Mucosa of descending colon (tissue), 3 donors: Measurements from ENCODE around the gene ST3GAL4. TPM values are rescaled to one million over a fixed set of nuclear protein-coding genes. Genes with fewer than 3 reads are reported as not detected.

Experiments
- ATAC-seq: fragments of 200-7000 bp; cut with Tn5 transposase; one replicate; pipeline ENCODE4 v1.9.1; 2020; ENCODE audit warnings: mild to moderate bottlenecking, moderate library complexity
- DNase-seq, 3 donors: peaks; one replicate each; pipeline ENCODE4 v3.0.0-alpha.2; 2020
- H3K36me3 ChIP-seq: fragments of 200-600 bp; one replicate; pipeline ENCODE4 v1.8.0; 2021; ENCODE audit warnings: low read depth, mild to moderate bottlenecking
- H3K4me1 ChIP-seq: fragments of 200-600 bp; one replicate; pipeline ENCODE4 v1.8.0; 2021; ENCODE audit warnings: low read depth, mild to moderate bottlenecking
- H3K4me3 ChIP-seq: fragments of 200-600 bp; one replicate; pipeline ENCODE4 v1.8.0; 2021; ENCODE audit warnings: mild to moderate bottlenecking
- H3K9me3 ChIP-seq: fragments of 200-600 bp; one replicate; pipeline ENCODE4 v1.8.0; 2021; ENCODE audit warnings: mild to moderate bottlenecking
- intact Hi-C, 2 donors: fragments of 100-400 bp; cut with DNase I in 1 of 2; cut with micrococcal nuclease in 1 of 2; formaldehyde crosslinking; loops; one replicate each; pipeline versions ENCODE4 v1.11.0 to v1.11.1; 2022; cut with DNase I, micrococcal nuclease
- total RNA-seq, 3 donors: library from RNA; stranded (reverse); fragmentation: NEBNext Ultra II Directional in 2 of 3; extraction: Animal tissue kit (Norgen Biotek cat#: 25700) in 2 of 3; gene quantifications; one replicate each; pipeline versions ENCODE4 v1.2.1 to v1.2.4, GENCODE V29; 2021 to 2023
- TF ChIP-seq, protein P1 (sequence below): fragments of 200-600 bp; IDR thresholded peaks from one replicate; pipeline ENCODE4 v1.8.0; 2022; ENCODE audit warnings: antibody characterized with exemption, mild to moderate bottlenecking
- donor health status: DM: no; HTN: no; CAD: no; lungs with moderate emphysema.
- donor health status: DM: no; HTN: no; CAD: no.
- donor health status: DM: no; HTN: yes; CAD: no.

ST3GAL4 gene
- total RNA-seq, 3 donors from 2014 or later: 94.7 to 460 (median 217) TPM

DNA sequence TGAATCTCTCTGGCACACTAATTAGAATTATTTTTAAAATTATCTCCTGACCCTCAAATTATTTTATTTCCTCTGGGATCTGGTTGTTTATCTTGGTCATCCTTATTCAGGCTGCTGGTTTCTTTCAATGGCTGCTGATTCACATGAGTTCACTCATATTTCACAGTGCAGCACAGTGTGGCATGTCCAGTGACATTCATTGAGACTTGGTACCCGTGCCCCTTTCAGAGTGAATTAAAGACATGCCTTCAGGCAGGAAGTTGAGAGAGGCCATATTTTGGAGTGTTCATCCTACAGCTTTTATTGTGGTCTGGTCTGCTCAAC, 38.1 kb upstream of the ST3GAL4 start:
- no peak for ATAC-seq
- intact Hi-C loops: loop anchor here in 1 of 2 donors (10.0 kb wide), 1 partner anchor 157 kb away; no protein-coding TSS in a partner anchor
- no peaks in the 10 kb centered on the region for H3K36me3 ChIP-seq
- H3K4me3 ChIP-seq: no peak overlapping the region
- H3K4me1 ChIP-seq: peaks cover 21% of the 10 kb centered on the region
- no peak for DNase-seq
- H3K9me3 ChIP-seq: no peaks in the 10 kb centered on the region
- TF ChIP-seq, protein P1, sequence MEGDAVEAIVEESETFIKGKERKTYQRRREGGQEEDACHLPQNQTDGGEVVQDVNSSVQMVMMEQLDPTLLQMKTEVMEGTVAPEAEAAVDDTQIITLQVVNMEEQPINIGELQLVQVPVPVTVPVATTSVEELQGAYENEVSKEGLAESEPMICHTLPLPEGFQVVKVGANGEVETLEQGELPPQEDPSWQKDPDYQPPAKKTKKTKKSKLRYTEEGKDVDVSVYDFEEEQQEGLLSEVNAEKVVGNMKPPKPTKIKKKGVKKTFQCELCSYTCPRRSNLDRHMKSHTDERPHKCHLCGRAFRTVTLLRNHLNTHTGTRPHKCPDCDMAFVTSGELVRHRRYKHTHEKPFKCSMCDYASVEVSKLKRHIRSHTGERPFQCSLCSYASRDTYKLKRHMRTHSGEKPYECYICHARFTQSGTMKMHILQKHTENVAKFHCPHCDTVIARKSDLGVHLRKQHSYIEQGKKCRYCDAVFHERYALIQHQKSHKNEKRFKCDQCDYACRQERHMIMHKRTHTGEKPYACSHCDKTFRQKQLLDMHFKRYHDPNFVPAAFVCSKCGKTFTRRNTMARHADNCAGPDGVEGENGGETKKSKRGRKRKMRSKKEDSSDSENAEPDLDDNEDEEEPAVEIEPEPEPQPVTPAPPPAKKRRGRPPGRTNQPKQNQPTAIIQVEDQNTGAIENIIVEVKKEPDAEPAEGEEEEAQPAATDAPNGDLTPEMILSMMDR: no peak

DNA sequence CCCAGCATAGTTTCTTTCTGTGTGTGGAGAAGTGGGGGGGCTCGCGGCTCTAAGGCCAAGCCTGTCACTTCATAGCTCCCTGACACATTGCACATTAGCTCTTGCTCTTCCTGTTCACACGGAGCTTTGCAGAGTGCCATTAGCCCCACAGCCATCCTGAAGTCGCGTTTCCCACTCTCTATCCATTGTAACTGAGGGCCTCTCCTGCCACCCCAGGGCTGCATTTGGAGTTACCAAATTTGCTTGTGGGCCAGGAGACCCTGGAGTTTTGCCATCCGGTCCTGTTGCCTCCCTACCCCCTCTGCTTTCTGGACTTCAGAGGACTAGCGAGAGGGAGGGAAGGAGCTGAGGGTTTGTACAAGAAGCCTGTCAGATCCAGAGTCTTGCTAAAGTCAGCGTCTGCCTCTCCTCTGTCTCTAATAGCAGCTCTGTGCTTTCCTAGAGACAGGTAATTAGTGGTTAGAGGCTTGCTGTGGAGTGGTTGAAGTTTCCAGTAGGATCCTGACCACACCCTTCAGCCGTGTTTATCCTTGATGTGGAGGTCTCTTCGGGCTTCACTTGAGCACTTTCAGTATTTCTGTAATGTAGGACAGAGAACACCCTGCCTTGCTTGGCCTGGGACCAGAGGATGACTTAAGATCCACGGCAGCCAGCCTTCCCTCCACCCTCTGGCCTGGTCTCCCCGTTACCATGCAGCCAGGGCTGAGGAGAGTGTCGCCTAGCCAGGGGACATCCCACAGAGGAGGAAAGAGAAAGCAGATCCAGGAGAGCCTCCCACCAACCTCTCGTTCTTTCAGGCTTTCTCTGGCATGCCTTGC, 37.5 kb upstream of the ST3GAL4 start:
- DNase-seq (peak; percentile 40 to 61 (median 51)), ATAC-seq (peak; percentile 63)
- H3K4me1 ChIP-seq: peaks cover 17% of the 10 kb centered on the region
- no peaks in the 10 kb centered on the region for H3K9me3 ChIP-seq
- H3K4me3 ChIP-seq: no peak overlapping the region
- intact Hi-C loops: loop anchor here in 1 of 2 donors (10.0 kb wide), 1 partner anchor 157 kb away; no protein-coding TSS in a partner anchor
- TF ChIP-seq, protein P1: no peak
- no peaks in the 10 kb centered on the region for H3K36me3 ChIP-seq

DNA sequence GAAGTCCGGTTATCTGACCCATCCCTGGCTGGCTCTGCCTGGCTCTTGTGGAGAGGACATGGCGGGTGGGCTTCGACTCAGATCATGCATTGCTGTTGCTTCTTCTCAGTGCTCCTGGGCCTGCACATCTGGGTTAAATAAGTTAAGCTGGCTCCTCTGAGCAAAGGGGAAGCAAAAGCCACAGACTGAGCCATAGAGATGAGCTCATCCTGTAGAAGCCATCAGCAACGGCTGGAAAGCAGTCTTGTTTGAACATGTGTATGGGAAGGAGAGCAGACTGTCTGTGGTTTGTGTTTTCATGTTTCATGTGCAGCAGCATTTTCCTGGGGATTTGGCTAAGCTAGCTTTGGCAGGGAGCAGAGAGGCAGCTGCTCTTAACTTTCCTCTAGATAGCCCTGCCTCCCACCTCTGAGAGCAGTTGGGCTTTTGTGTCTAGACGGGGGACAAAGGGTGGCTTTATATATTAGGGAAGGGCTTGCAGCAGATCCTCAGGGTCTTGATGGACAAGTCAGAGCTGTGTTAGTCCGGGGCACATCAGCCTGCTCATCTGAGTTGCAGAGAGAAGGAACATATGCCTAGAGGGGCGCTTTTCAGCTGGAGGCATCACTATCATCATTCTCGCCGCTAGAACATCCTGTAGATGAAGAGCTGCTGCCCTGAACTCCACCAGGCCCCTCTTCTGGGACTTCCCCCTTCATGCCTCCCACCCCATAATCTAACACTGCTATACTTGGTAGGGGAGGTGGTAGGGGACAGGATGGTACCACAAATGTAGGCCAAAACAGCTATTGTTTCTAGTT, 36.7 kb upstream of the ST3GAL4 start:
- no peak overlapping the region for H3K4me3 ChIP-seq
- DNase-seq (peak in 2 of 3 donors; percentile 19 to 43), ATAC-seq (peak; percentile 80)
- H3K9me3 ChIP-seq: no peaks in the 10 kb centered on the region
- intact Hi-C loops: loop anchor here in 1 of 2 donors (10.0 kb wide), 1 partner anchor 156 kb away; no protein-coding TSS in a partner anchor
- TF ChIP-seq, protein P1: no peak
- no peaks in the 10 kb centered on the region for H3K36me3 ChIP-seq
- H3K4me1 ChIP-seq: peaks cover 13% of the 10 kb centered on the region

DNA sequence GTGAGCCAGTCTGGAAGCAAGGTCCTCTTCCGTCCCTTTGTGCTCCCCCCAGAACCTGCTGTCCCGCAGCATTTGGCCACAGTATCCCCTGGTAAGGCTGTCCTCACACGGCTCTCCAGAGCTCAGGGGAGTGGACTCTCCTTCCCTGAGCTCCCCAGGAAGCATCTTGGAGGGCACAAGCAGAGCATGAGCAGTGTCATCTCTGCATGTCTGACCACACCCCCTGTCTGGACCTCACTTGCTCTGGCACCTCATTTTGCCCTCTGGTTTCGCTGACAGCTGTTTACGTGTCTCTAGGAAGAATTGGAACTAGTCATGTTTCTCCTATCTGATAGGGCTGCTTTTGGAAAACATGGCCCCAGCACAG, 36.1 kb upstream of the ST3GAL4 start:
- TF ChIP-seq, protein P1: no peak
- DNase-seq (peak in 1 of 3 donors; percentile 15), ATAC-seq (no peak)
- Histone ChIP-seq H3K4me3 (no peak overlapping the region), H3K4me1 (peaks cover 13% of the 10 kb centered on the region), H3K36me3 (no peaks in the 10 kb centered on the region), H3K9me3 (no peaks in the 10 kb centered on the region)
- intact Hi-C loops: loop anchor here in 1 of 2 donors (10.0 kb wide), 1 partner anchor 155 kb away; no protein-coding TSS in a partner anchor

GRCh38 chr11:126322996-126323395, 32.5 kb upstream of the ST3GAL4 start:
- H3K4me1 ChIP-seq: peaks cover 8% of the 10 kb centered on the region
- DNase-seq: peak in 1 of 3 donors; percentile 1
- H3K36me3 ChIP-seq: no peaks in the 10 kb centered on the region
- TF ChIP-seq, protein P1: no peak
- ATAC-seq: no peak
- H3K4me3 ChIP-seq: no peak overlapping the region
- no peaks in the 10 kb centered on the region for H3K9me3 ChIP-seq
- intact Hi-C loops: no loop called here
